IMR-90 (cell line): Measurements from ENCODE around the gene SSBP3. TPM values are rescaled to one million over a fixed set of nuclear protein-coding genes. Genes with fewer than 3 reads are reported as not detected.

Experiments used
- ATAC-seq: fragments of 200-7000 bp; cut with Tn5 transposase; 2 replicates; pipeline ENCODE4 v1.9.1; 2020; ENCODE audit warnings: low read depth, mild to moderate bottlenecking, moderate library complexity
- BruUV-seq: library from RNA; stranded (reverse); fragments of 400-500 nt; replicated peaks from 2 replicates; lab custom pipeline; 2021; lab: Mats Ljungman, UMichigan
- CTCF ChIA-PET: fragments of 300-600 bp; formaldehyde crosslinking; extraction: SDS; loops from one replicate; lab custom pipeline; 2021; ENCODE audit warnings: antibody characterized with exemption; lab: Yijun Ruan, JAX
- POLR2A ChIA-PET: fragments of 300-600 bp; sonication (Branson Sonifier 250); formaldehyde crosslinking; loops from one replicate; lab custom pipeline; 2022; ENCODE audit warnings: antibody characterized with exemption; ENCODE audit not compliant: unreplicated experiment; lab: Charles Lee
- DNase-seq: peaks from one replicate; pipeline ENCODE4 v3.0.0; 2013
- H2AFZ ChIP-seq: replicated peaks from 2 replicates; pipeline ENCODE3; 2013; ENCODE audit warnings: low read length, mild to moderate bottlenecking; ENCODE audit not compliant: poor library complexity
- H2AK5ac ChIP-seq: 2 replicates; pipeline ENCODE4 v1.6.1; 2013; ENCODE audit warnings: low read depth, low read length, inconsistent platforms
- H2AK9ac ChIP-seq: replicated peaks from 2 replicates; pipeline ENCODE3; 2013; ENCODE audit warnings: mild to moderate bottlenecking, low read depth, low read length, moderate library complexity; ENCODE audit not compliant: poor library complexity
- H2BK120ac ChIP-seq: 2 replicates; pipeline ENCODE4 v1.6.1; 2013; ENCODE audit warnings: low read depth, low read length, inconsistent platforms
- H2BK15ac ChIP-seq: 3 replicates; pipeline ENCODE4 v1.6.1; 2013; ENCODE audit warnings: low read depth, low read length, inconsistent platforms
- H2BK20ac ChIP-seq: 2 replicates; pipeline ENCODE4 v1.6.1; 2013; ENCODE audit warnings: low read depth, mild to moderate bottlenecking, inconsistent platforms, low read length, moderate library complexity
- H2BK5ac ChIP-seq: 2 replicates; pipeline ENCODE4 v1.6.1; 2013; ENCODE audit warnings: mild to moderate bottlenecking, low read depth, low read length, inconsistent platforms; ENCODE audit not compliant: poor library complexity, severe bottlenecking
- H3K14ac ChIP-seq: replicated peaks from 2 replicates; pipeline ENCODE4 v1.6.1; 2013; ENCODE audit warnings: low read depth, low read length, inconsistent platforms
- H3K18ac ChIP-seq: 2 replicates; pipeline ENCODE4 v1.6.1; 2013; ENCODE audit warnings: low read depth, low read length, control low read depth
- H3K23ac ChIP-seq: 2 replicates; pipeline ENCODE4 v1.6.1; 2013; ENCODE audit warnings: low read depth, low read length, inconsistent platforms
- H3K27ac ChIP-seq: 2 replicates; pipeline ENCODE4 v1.5.1; 2013; ENCODE audit warnings: mild to moderate bottlenecking, control low read depth, low read length; ENCODE audit not compliant: insufficient read depth
- H3K27me3 ChIP-seq: 2 replicates; pipeline ENCODE4 v1.6.1; 2013; ENCODE audit warnings: low read length; ENCODE audit not compliant: control insufficient read depth, insufficient read depth
- H3K36me3 ChIP-seq: 2 replicates; pipeline ENCODE4 v1.6.1; 2013; ENCODE audit warnings: low read length, mixed read lengths; ENCODE audit not compliant: control insufficient read depth, insufficient read depth
- H3K4ac ChIP-seq: 2 replicates; pipeline ENCODE4 v1.6.1; 2013; ENCODE audit warnings: low read depth, low read length, inconsistent platforms
- H3K4me1 ChIP-seq: 2 replicates; pipeline ENCODE4 v1.6.1; 2013; ENCODE audit warnings: low read length, mixed read lengths; ENCODE audit not compliant: control insufficient read depth, insufficient read depth
- H3K4me2 ChIP-seq: 2 replicates; pipeline ENCODE4 v1.6.1; 2013; ENCODE audit warnings: low read depth, mild to moderate bottlenecking, control low read depth, low read length, moderate library complexity
- H3K4me3 ChIP-seq: 2 replicates; pipeline ENCODE4 v1.5.1; 2013; ENCODE audit warnings: low read depth, mild to moderate bottlenecking, control low read depth, low read length, moderate library complexity; ENCODE audit not compliant: insufficient read depth
- H3K56ac ChIP-seq: 2 replicates; pipeline ENCODE4 v1.6.1; 2013; ENCODE audit warnings: low read length, inconsistent platforms; ENCODE audit not compliant: insufficient read depth; ENCODE audit errors: extremely low read depth
- H3K79me1 ChIP-seq, 2 experiments: 2 replicates each; pipeline ENCODE4 v1.6.1; 2013; ENCODE audit warnings: low read length in 2 of 2, inconsistent platforms in 1 of 2, low read depth in 1 of 2
- H3K9ac ChIP-seq: 2 replicates; pipeline ENCODE4 v1.6.1; 2013; ENCODE audit warnings: low read depth, low read length, control low read depth
- H3K9me1 ChIP-seq: 2 replicates; pipeline ENCODE4 v1.6.1; 2013; ENCODE audit warnings: low read length, inconsistent platforms; ENCODE audit not compliant: insufficient read depth
- H3K9me3 ChIP-seq: 2 replicates; pipeline ENCODE4 v1.6.1; 2013; ENCODE audit warnings: low read length; ENCODE audit not compliant: control insufficient read depth, insufficient read depth
- H4K20me1 ChIP-seq: 2 replicates; pipeline ENCODE4 v1.6.1; 2013; ENCODE audit warnings: low read length, inconsistent platforms; ENCODE audit not compliant: insufficient read depth
- H4K5ac ChIP-seq: 2 replicates; pipeline ENCODE4 v1.6.1; 2013; ENCODE audit warnings: mild to moderate bottlenecking, low read depth, low read length, control low read depth
- H4K8ac ChIP-seq, 2 experiments: 2 replicates each; pipeline ENCODE4 v1.6.1; 2013; ENCODE audit warnings: low read depth in 2 of 2, low read length in 2 of 2, control low read depth in 1 of 2, inconsistent platforms in 1 of 2
- H4K91ac ChIP-seq: 2 replicates; pipeline ENCODE4 v1.6.1; 2013; ENCODE audit warnings: low read depth, low read length, inconsistent platforms; ENCODE audit not compliant: insufficient read depth
- BHLHE40 ChIP-seq: fragments of 150-350 bp; IDR thresholded peaks from 2 replicates; pipeline ENCODE4 v1.6.1; 2016; ENCODE audit warnings: mild to moderate bottlenecking, low read depth, low read length
- CEBPB ChIP-seq: IDR thresholded peaks from 2 replicates; pipeline ENCODE4 v1.6.1; 2012; ENCODE audit warnings: low read depth, low read length, improper control_type of control experiment
- CHD1 ChIP-seq: IDR thresholded peaks from 2 replicates; pipeline ENCODE4 v1.6.1; 2012; ENCODE audit warnings: low read depth, low read length, improper control_type of control experiment
- FOS ChIP-seq: fragments of 150-350 bp; IDR thresholded peaks from 2 replicates; pipeline ENCODE4 v1.6.1; 2016; ENCODE audit warnings: low read depth, low read length
- MAFK ChIP-seq: IDR thresholded peaks from 2 replicates; pipeline ENCODE4 v1.6.1; 2012; ENCODE audit warnings: low read depth, low read length, improper control_type of control experiment
- MAZ ChIP-seq: IDR thresholded peaks from 2 replicates; pipeline ENCODE4 v1.6.1; 2012; ENCODE audit warnings: low read depth, mild to moderate bottlenecking, low read length, improper control_type of control experiment, moderate library complexity, borderline replicate concordance
- MXI1 ChIP-seq: IDR thresholded peaks from 2 replicates; pipeline ENCODE4 v1.6.1; 2012; ENCODE audit warnings: low read depth, mild to moderate bottlenecking, low read length, moderate library complexity, borderline replicate concordance
- NFE2L2 ChIP-seq: fragments of 150-350 bp; IDR thresholded peaks from 2 replicates; pipeline ENCODE4 v1.6.1; 2016; ENCODE audit warnings: low read depth, mild to moderate bottlenecking, low read length
- RAD21 ChIP-seq: IDR thresholded peaks from 2 replicates; pipeline ENCODE4 v1.6.1; 2012; ENCODE audit warnings: low read length, improper control_type of control experiment
- RCOR1 ChIP-seq: IDR thresholded peaks from 2 replicates; pipeline ENCODE4 v1.6.1; 2012; ENCODE audit warnings: mild to moderate bottlenecking, low read length, improper control_type of control experiment; ENCODE audit not compliant: insufficient replicate concordance
- RFX5 ChIP-seq: IDR thresholded peaks from 2 replicates; pipeline ENCODE4 v1.8.0; 2012; ENCODE audit warnings: low read depth, mild to moderate bottlenecking, low read length, moderate library complexity
- SMC3 ChIP-seq: fragments of 150-350 bp; IDR thresholded peaks from 2 replicates; pipeline ENCODE4 v1.6.1; 2016; ENCODE audit warnings: low read depth, mild to moderate bottlenecking, antibody characterized with exemption, low read length, moderate library complexity
- whole genome bisulfite sequencing, 2 experiments: methylation state at CpG; one replicate each; pipeline versions ENCODE4 v1.1.5 to v1.1.7; 2013; ENCODE audit warnings: missing lambda C conversion rate in 2 of 2; ENCODE audit not compliant: insufficient read length in 1 of 2; ENCODE audit errors: extremely low coverage in 2 of 2; 5-methylcytosine and 5-hydroxymethylcytosine counted together
- dilution Hi-C: fragments of 300-500 bp; cut with HindIII; formaldehyde crosslinking; loops from one replicate; pipeline ENCODE4 v1.14.3; 2018; ENCODE audit warnings: low sequenced_read_pairs; ENCODE audit not compliant: unreplicated experiment
- in situ Hi-C: fragments of 300-500 bp; cut with MboI; formaldehyde crosslinking; loops from 3 replicates; pipeline ENCODE4 v1.14.3; 2019; ENCODE audit warnings: low sequenced_read_pairs, inconsistent platforms, mixed read lengths
- intact Hi-C: fragments of 100-400 bp; cut with micrococcal nuclease; formaldehyde crosslinking; loops from 2 replicates; pipeline ENCODE4 v1.10.0; 2022
- polyA plus RNA-seq, 3 experiments: library from polyadenylated mRNA; depleted of rRNA; stranded (reverse); fragments of >200 nt; gene quantifications; 2 replicates each; pipeline ENCODE4 v1.2.3, GENCODE V29; 2012; ENCODE audit warnings: low replicate concordance in 1 of 3
- total RNA-seq: library from RNA; depleted of rRNA; stranded (reverse); fragments of >200 nt; gene quantifications from 2 replicates; pipeline ENCODE4 v1.2.3, GENCODE V29; 2012
- TF ChIP-seq, protein P1 (sequence below): fragments of 150-350 bp; IDR thresholded peaks from 2 replicates; pipeline ENCODE4 v1.6.1; 2017; ENCODE audit warnings: mild to moderate bottlenecking, antibody characterized with exemption, low read length, low read depth
- TF ChIP-seq, protein P2 (sequence below): conservative IDR thresholded peaks from 2 replicates; pipeline ENCODE4 v1.5.1; 2012; ENCODE audit warnings: mild to moderate bottlenecking, low read depth, low read length, improper control_type of control experiment

The SSBP3 gene
- total and polyA plus RNA-seq, 2 of the 4 experiments (the other 2 are of a cell fraction) = 10.9 to 39.6 TPM

DNA sequence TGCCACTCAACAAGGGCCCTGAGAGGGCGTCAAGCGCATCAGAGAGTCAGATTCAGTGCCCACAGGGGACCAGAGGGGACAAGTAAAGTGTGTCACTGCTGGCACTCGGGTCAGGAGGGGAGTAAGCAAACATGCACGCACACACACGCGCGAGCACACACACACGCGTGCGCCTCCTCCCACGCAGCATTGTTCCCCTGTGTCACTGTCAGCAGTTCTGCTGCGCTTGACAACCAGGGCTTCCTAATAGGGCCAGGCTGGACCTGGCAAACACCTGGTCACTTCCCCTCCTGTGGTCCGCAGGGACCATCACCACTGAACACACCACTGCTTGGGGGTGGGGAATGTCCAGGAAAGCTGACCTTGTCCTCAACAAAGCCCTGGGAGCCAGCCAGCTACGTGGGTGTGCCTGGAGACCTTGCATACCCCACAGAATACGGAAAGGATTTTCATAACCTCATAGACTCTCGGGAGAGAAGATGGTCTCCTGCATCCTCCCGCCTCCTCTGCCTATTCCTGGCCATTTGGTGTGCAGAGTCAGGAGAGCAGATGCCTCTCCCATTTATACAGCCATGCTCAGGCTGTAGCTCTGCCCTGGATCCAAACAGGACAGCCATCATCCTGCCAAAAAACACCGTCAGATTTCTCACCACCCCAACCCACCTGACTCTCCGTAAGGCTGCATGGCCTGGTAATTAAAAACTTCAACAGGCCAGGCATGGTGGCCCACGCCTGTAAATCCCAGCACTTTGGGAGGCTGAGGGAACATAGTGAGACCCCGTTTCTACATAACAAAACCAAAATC, 73.2 kb downstream of the SSBP3 start:
- no peak overlapping the region for H3K56ac ChIP-seq
- dilution Hi-C loops (no loop called here), intact Hi-C loops (no loop called here), in situ Hi-C loops (no loop called here)
- H3K4me1 ChIP-seq = peaks cover 55% of the 10 kb centered on the region
- H3K23ac ChIP-seq = peak overlapping the region; percentile 36
- no peak overlapping the region; a peak in 1 of 4 replicates for H4K8ac ChIP-seq
- H2BK5ac ChIP-seq = no peak overlapping the region
- H3K4me2 ChIP-seq = no peak overlapping the region
- H2AK9ac ChIP-seq = peak overlapping the region; percentile 37
- peak overlapping the region; percentile 45 for H2AFZ ChIP-seq
- H3K9ac ChIP-seq = no peak overlapping the region
- H3K4me3 ChIP-seq = no peak overlapping the region
- peak overlapping the region; percentile 67 for H3K4ac ChIP-seq
- no peaks in the 10 kb centered on the region for H3K9me3 ChIP-seq
- H4K91ac ChIP-seq = peak overlapping the region; percentile 30
- peak overlapping the region; percentile 42; the same call in 1 of the 3 replicates for H2BK15ac ChIP-seq
- H3K9me1 ChIP-seq = peaks cover 38% of the 10 kb centered on the region
- H4K20me1 ChIP-seq = peaks cover 21% of the 10 kb centered on the region; the same call in 1 of the 2 replicates
- ChIA-PET CTCF (interaction anchor here (0.6 kb wide), 1 partner anchor 563 kb away, joined by 3 read pairs; no protein-coding TSS in a partner anchor), POLR2A (interaction anchor here (0.5 kb wide), 1 partner anchor 184 kb away, joined by 3 read pairs; no protein-coding TSS in a partner anchor)
- DNase-seq (no peak), ATAC-seq (no peak)
- peak overlapping the region; percentile 38 for H2AK5ac ChIP-seq
- peaks cover 56 to 82% of the 10 kb centered on the region in 2 experiments for H3K79me1 ChIP-seq
- peaks cover 4% of the 10 kb centered on the region; the same call in 1 of the 2 replicates for H3K36me3 ChIP-seq
- BruUV-seq = no TSS peak
- peak overlapping the region; percentile 20 for H2BK120ac ChIP-seq
- peak overlapping the region; percentile 19 for H3K14ac ChIP-seq
- peak overlapping the region; percentile 29; the same call in 1 of the 2 replicates for H3K27ac ChIP-seq
- H3K27me3 ChIP-seq = no peaks in the 10 kb centered on the region
- H4K5ac ChIP-seq = no peak overlapping the region; the same call in 1 of the 2 replicates
- WGBS, 2 experiments = 92% methylated on average over 7 of the region's 21 CpGs; no CpG with 5 or more reads in 1 of the 2 experiments
- peak overlapping the region; percentile 57; the same call in 1 of the 2 replicates for H2BK20ac ChIP-seq
- H3K18ac ChIP-seq = no peak overlapping the region; the same call in 1 of the 2 replicates
- no peak for TF ChIP-seq MAFK
- no peak for TF ChIP-seq NFE2L2
- TF ChIP-seq CEBPB = no peak
- TF ChIP-seq, protein P1, sequence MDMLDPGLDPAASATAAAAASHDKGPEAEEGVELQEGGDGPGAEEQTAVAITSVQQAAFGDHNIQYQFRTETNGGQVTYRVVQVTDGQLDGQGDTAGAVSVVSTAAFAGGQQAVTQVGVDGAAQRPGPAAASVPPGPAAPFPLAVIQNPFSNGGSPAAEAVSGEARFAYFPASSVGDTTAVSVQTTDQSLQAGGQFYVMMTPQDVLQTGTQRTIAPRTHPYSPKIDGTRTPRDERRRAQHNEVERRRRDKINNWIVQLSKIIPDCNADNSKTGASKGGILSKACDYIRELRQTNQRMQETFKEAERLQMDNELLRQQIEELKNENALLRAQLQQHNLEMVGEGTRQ = no peak
- no peak for TF ChIP-seq RFX5
- TF ChIP-seq FOS = no peak
- TF ChIP-seq RAD21 = no peak
- no peak for TF ChIP-seq SMC3
- no peak for TF ChIP-seq CHD1
- TF ChIP-seq MAZ = no peak
- TF ChIP-seq, protein P2, sequence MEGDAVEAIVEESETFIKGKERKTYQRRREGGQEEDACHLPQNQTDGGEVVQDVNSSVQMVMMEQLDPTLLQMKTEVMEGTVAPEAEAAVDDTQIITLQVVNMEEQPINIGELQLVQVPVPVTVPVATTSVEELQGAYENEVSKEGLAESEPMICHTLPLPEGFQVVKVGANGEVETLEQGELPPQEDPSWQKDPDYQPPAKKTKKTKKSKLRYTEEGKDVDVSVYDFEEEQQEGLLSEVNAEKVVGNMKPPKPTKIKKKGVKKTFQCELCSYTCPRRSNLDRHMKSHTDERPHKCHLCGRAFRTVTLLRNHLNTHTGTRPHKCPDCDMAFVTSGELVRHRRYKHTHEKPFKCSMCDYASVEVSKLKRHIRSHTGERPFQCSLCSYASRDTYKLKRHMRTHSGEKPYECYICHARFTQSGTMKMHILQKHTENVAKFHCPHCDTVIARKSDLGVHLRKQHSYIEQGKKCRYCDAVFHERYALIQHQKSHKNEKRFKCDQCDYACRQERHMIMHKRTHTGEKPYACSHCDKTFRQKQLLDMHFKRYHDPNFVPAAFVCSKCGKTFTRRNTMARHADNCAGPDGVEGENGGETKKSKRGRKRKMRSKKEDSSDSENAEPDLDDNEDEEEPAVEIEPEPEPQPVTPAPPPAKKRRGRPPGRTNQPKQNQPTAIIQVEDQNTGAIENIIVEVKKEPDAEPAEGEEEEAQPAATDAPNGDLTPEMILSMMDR = no peak
- no peak for TF ChIP-seq RCOR1
- TF ChIP-seq MXI1 = no peak
- no peak for TF ChIP-seq BHLHE40
